Psoas muscle (tissue), 8 donors: ENCODE data around the gene CFAP298. TPM values are rescaled to one million over a fixed set of nuclear protein-coding genes. Genes with fewer than 3 reads are reported as not detected.
"Not testable (repeated sequence)": the region's sequence is repeated elsewhere in the genome, so short reads cannot be mapped to it uniquely, and the experiment has no call there.

Experiments
- ATAC-seq, 4 donors: fragments of 200-7000 bp; cut with Tn5 transposase; one replicate each; pipeline ENCODE4 v1.9.1; 2020; ENCODE audit warnings: moderate library complexity in 3 of 4, mild to moderate bottlenecking in 2 of 4
- DNase-seq, 2 donors: peaks; one replicate each; pipeline ENCODE4 v3.0.0-alpha.2; 2020
- H3K27ac ChIP-seq: fragments of 200-600 bp; one replicate; pipeline ENCODE4 v1.8.0; 2022
- H3K27me3 ChIP-seq, 3 donors: fragments of 200-600 bp in 1 of 3; one replicate each; pipeline versions ENCODE4 v1.6.1 to v1.8.0; 2013 to 2022; ENCODE audit warnings: low read length in 2 of 3, mild to moderate bottlenecking in 2 of 3, moderate library complexity in 1 of 3; ENCODE audit not compliant: insufficient read depth in 3 of 3
- H3K36me3 ChIP-seq, 2 donors: fragments of 200-600 bp in 1 of 2; one replicate each; pipeline versions ENCODE4 v1.6.1 to v1.8.0; 2013 to 2022; ENCODE audit warnings: low read depth in 1 of 2, mild to moderate bottlenecking in 1 of 2, moderate library complexity in 1 of 2; ENCODE audit not compliant: insufficient read depth in 1 of 2
- H3K4me1 ChIP-seq: fragments of 200-600 bp; one replicate; pipeline ENCODE4 v1.8.0; 2022
- H3K4me3 ChIP-seq: fragments of 200-600 bp; one replicate; pipeline ENCODE4 v1.8.0; 2022; ENCODE audit warnings: mild to moderate bottlenecking
- H3K9me3 ChIP-seq: fragments of 200-600 bp; one replicate; pipeline ENCODE4 v1.8.0; 2022
- CTCF ChIP-seq: fragments of 200-600 bp; IDR thresholded peaks from one replicate; pipeline ENCODE4 v1.8.0; 2022; ENCODE audit warnings: antibody characterized with exemption
- WGBS, 3 donors: extraction: QIAGEN DNeasy Blood & Tissue Kit; methylation state at CpG; one replicate each; pipeline versions ENCODE4 v1.1.6 to v1.1.7; 2013; 5-methylcytosine and 5-hydroxymethylcytosine counted together
- intact Hi-C, 2 donors: fragments of 100-400 bp; cut with DNase I; formaldehyde crosslinking; loops; one replicate each; pipeline versions ENCODE4 v1.11.0 to v1.14.2; 2022
- polyA plus RNA-seq, 3 donors: library from polyadenylated mRNA; stranded (reverse); fragments of 200-250 nt; gene quantifications; one replicate each; pipeline ENCODE4 v1.2.3, GENCODE V29; 2013
- total RNA-seq, 4 donors: library from RNA; stranded (reverse); fragmentation: NEBNext Ultra II Directional in 2 of 4; extraction: Animal tissue kit (Norgen Biotek cat#: 25700) in 2 of 4; gene quantifications; one replicate each; pipeline versions ENCODE4 v1.2.1 to v1.2.4, GENCODE V29; 2021 to 2023
- donor health status: healthy with polysubstance abuse.
- donor health status: DM: no; HTN: no; CAD: no; lungs with moderate emphysema.
- donor health status: Bipolar disorder and iron deficiency.
- donor health status: healthy.
- donor health status: DM: yes; HTN: yes; CAD: no.
- donor health status: DM: no; HTN: no; CAD: no.
- donor health status: DM: no; HTN: no; CAD: no.
- donor health status: DM: yes; HTN: yes; CAD: no.

CFAP298 gene
- total and polyA plus RNA-seq, 7 donors: 24.6 to 64.8 (median 31.6) TPM

GRCh38 chr21:32613436-32614043 lies 1.4 kb upstream of the CFAP298 start:
- no peak for TF ChIP-seq CTCF
- WGBS, 3 donors: 64 to 67% (median 67%) methylated on average over 16 of the region's 16 CpGs

GRCh38 chr21:32612999-32613337 lies 791 bp upstream of the CFAP298 start:
- intact Hi-C loops: loop anchor here in 1 of 2 donors (5.0 kb wide), 1 partner anchor 881 kb away; the partner anchor contains the start of gene SCAF4
- H3K4me1 ChIP-seq: peaks cover 4% of the 10 kb centered on the region
- H3K27me3 ChIP-seq: no peaks in the 10 kb centered on the region
- peak overlapping the region; percentile 79 for H3K4me3 ChIP-seq
- no peak for DNase-seq
- peak overlapping the region; percentile 73 for H3K27ac ChIP-seq
- WGBS, 3 donors: 2 to 4% (median 3%) methylated on average over 15 of the region's 15 CpGs
- TF ChIP-seq CTCF: no peak
- H3K36me3 ChIP-seq: peaks cover 0 to 22% of the 10 kb centered on the region in 2 donors
- ATAC-seq: peak in 2 of 4 donors; percentile 20 to 48
- no peaks in the 10 kb centered on the region for H3K9me3 ChIP-seq

More at GRCh38 chr21:32613436-32614043, 1.4 kb upstream of the CFAP298 start:
- ATAC-seq (no peak), DNase-seq (no peak)
- intact Hi-C loops: loop anchor here in 1 of 2 donors (5.0 kb wide), 1 partner anchor 881 kb away; the partner anchor contains the start of gene SCAF4
- Histone ChIP-seq H3K36me3 (peaks cover 0 to 16% of the 10 kb centered on the region in 2 donors), H3K9me3 (no peaks in the 10 kb centered on the region), H3K4me1 (peaks cover 4% of the 10 kb centered on the region), H3K27ac (peak overlapping the region; percentile 73), H3K4me3 (peak overlapping the region; percentile 79), H3K27me3 (no peaks in the 10 kb centered on the region)

- Histone ChIP-seq H3K27me3 (no peaks in the 10 kb centered on the region), H3K4me1 (peaks cover 4% of the 10 kb centered on the region), H3K27ac (peak overlapping the region; percentile 73), H3K36me3 (peaks cover under 1 to 36% of the 10 kb centered on the region in 2 donors), H3K4me3 (peak overlapping the region; percentile 79), H3K9me3 (no peaks in the 10 kb centered on the region)
- ATAC-seq: peak in 1 of 4 donors; percentile 25
- intact Hi-C loops: loop anchor here in 1 of 2 donors (5.0 kb wide), 1 partner anchor 879 kb away; the partner anchor contains the start of gene SCAF4
- TF ChIP-seq CTCF: no peak
- 0 to 1% (median 0%) methylated on average over 27 to 28 of the region's 28 CpGs for WGBS, 3 donors
- no peak for DNase-seq
Observed at GRCh38 chr21:32611471-32611997, 643 bp downstream of the CFAP298 start.

GRCh38 chr21:32610940-32611339 lies 1.2 kb downstream of the CFAP298 start:
- WGBS, 3 donors: 76 to 81% (median 79%) methylated on average over 17 of the region's 17 CpGs
- peak overlapping the region; percentile 79 for H3K4me3 ChIP-seq

GRCh38 chr21:32608851-32609250 lies 3.3 kb downstream of the CFAP298 start:
- TF ChIP-seq CTCF: no peak
- Histone ChIP-seq H3K27me3 (no peaks in the 10 kb centered on the region), H3K4me3 (no peak overlapping the region), H3K4me1 (peaks cover 4% of the 10 kb centered on the region), H3K9me3 (no peaks in the 10 kb centered on the region), H3K27ac (no peak overlapping the region), H3K36me3 (peaks cover 8 to 63% of the 10 kb centered on the region in 2 donors)
- intact Hi-C loops: loop anchor here in 1 of 2 donors (10.0 kb wide), 1 partner anchor 204 kb away; no protein-coding TSS in a partner anchor
- no peak for ATAC-seq
- WGBS, 3 donors: 84 to 91% (median 87%) methylated on average over 5 of the region's 5 CpGs
- DNase-seq: no peak

More at GRCh38 chr21:32610940-32611339, 1.2 kb downstream of the CFAP298 start:
- peaks cover 6 to 42% of the 10 kb centered on the region in 2 donors for H3K36me3 ChIP-seq
- H3K9me3 ChIP-seq, H3K27me3 ChIP-seq, DNase-seq, H3K4me1 ChIP-seq, H3K27ac ChIP-seq, ATAC-seq: not testable (repeated sequence)
- intact Hi-C loops: loop anchor here in 1 of 2 donors (5.0 kb wide), 1 partner anchor 879 kb away; the partner anchor contains the start of gene SCAF4
